IPS-15b (cell line): ENCODE results near the gene SIRT6.

Source experiments
- H3K27me3 ChIP-seq: one replicate; pipeline ENCODE4 v1.6.1; 2013; ENCODE audit warnings: low read length; ENCODE audit not compliant: control insufficient read depth, insufficient read depth
- H3K36me3 ChIP-seq: one replicate; pipeline ENCODE4 v1.6.1; 2013; ENCODE audit warnings: low read length; ENCODE audit not compliant: control insufficient read depth, insufficient read depth
- H3K4me1 ChIP-seq: one replicate; pipeline ENCODE4 v1.6.1; 2013; ENCODE audit warnings: mild to moderate bottlenecking, low read length; ENCODE audit not compliant: control insufficient read depth, insufficient read depth
- H3K4me3 ChIP-seq: one replicate; pipeline ENCODE4 v1.5.1; 2013; ENCODE audit warnings: low read depth, low read length
- H3K9ac ChIP-seq: one replicate; pipeline ENCODE4 v1.6.1; 2013; ENCODE audit warnings: low read depth, mild to moderate bottlenecking, low read length
- H3K9me3 ChIP-seq: one replicate; pipeline ENCODE4 v1.6.1; 2013; ENCODE audit warnings: mild to moderate bottlenecking, low read length; ENCODE audit not compliant: control insufficient read depth, insufficient read depth

The SIRT6 gene

DNA sequence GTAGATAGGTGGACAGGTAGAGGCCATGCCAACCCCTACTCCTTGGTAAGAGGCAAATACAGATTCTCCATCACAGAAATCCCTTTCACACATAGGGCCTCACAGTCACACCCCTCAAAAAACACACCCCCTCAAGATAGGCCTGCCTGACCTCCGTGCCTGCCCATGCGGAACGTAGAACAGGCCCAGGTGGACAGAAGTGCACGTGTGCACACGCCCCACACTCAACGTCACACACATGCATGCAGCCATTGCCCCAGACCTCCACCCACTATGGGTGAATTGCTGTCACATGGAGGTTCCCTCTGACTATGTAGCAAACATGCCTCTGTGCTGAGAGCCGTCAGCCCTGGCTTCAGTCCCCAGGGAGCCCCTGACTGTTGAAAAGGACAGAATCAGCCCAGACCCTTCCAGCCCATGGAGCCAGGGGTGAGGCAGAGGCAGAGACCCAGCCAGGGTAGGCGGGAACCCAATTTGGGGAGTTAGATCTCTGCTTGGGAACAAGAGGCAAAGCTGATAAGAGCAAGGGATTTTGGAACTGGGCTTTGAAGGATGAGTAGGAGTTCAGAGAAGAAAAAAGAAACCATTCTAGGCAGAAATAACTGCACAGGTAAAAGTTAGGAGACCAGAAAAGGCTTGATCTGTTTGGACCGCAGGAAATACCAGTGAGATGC lies 3.2 kb upstream of the SIRT6 start:
- no peak overlapping the region for H3K4me3 ChIP-seq
- H3K36me3 ChIP-seq, result no peaks in the 10 kb centered on the region
- H3K4me1 ChIP-seq, result no peaks in the 10 kb centered on the region
- peak overlapping the region; percentile 28 for H3K9ac ChIP-seq
- H3K27me3 ChIP-seq, result no peaks in the 10 kb centered on the region
- no peaks in the 10 kb centered on the region for H3K9me3 ChIP-seq

DNA sequence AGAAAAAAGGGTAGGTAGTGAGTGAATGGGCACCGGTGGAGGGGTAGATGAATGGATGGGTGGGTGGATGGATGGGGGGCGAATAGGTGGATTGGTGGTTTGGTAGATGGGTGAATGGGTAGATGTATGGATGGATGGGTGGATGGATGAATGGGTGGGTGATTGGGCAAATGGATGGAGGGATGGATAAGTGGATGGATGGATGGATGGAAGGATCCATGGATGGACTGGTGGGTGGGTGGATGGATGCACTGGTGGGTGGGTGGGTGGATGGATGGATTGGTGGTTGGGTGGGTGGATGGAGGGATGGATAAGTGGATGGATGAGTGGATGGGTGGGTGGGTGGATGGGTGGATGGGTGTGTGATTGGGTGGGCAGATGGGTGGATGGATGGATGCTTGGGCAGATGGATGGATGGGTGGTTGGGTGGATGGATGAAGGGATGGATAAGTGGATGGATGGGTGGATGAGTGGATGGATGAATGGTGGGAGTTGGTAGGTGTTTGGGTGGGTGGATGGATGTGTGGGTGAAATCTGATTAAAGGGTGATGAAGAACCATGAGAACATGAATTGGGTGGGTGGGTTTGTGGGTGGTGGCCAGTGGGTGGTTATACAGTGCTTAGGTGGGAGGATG lies 2.5 kb upstream of the SIRT6 start:
- Histone ChIP-seq H3K4me1 (no peaks in the 10 kb centered on the region), H3K36me3 (no peaks in the 10 kb centered on the region), H3K9ac (no peak overlapping the region), H3K4me3 (no peak overlapping the region), H3K27me3 (no peaks in the 10 kb centered on the region), H3K9me3 (no peaks in the 10 kb centered on the region)

DNA sequence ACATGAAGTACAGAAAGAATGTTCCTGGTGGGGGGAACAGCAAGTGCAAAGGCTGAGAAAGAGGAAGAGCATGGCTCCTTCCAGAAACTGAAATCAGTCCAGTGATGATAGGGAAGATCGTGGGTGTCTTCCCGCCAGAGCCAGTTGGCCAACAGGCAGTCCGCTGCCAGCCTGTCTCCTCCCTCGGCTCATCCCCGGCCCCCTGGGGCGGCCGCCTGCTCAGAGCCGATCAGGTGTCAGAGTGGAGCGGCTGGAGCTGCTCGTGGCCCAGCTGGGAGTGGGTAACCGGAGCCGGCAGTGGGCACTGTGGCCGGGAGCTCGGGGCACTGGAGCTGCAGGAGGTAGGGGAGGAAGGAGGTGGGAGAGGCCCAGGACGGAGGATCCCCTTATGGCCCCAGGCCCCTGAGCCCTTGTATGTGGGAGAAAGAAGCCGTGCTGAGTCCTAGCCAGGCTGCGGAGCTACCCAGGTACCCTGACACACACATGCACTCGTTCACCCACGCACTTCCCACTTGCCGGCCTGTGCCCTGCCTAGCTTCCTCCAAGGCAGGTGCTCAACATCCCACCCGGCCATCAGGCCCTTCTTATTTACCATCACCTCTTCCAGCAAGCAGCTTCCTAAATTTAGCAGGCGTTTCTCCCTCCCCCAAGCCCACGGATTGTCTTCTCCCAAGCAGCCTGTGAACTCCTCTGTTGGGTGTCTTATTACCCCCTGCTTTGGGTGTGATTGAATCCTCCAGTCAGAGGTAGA lies 1.8 kb upstream of the SIRT6 start:
- peak overlapping the region; percentile 18 for H3K4me3 ChIP-seq
- H3K4me1 ChIP-seq, result no peaks in the 10 kb centered on the region
- no peaks in the 10 kb centered on the region for H3K9me3 ChIP-seq
- H3K9ac ChIP-seq, result no peak overlapping the region
- no peaks in the 10 kb centered on the region for H3K27me3 ChIP-seq
- H3K36me3 ChIP-seq, result no peaks in the 10 kb centered on the region

DNA sequence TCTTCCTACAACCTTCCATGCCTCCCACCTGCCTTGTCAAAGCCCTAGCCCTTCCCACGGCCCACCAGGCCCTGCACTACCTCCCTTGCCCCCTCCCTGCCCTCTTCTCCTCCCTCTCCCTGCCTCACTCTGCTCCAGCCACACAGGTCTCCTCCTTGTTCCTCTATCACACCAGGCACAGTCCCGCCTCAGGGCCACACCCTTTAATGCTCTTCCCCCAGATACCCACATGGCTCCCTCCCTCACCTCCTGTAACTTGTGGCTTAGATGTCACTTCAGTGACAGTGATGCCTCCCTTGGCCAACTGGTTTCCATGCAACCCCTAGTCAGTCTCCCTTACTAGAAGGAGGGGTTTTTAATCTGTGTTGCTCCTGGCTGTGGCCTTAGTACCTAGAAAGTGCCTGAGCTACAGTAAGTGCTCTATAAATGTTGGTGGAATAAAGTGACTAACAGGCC lies 1.3 kb downstream of the SIRT6 start:
- H3K4me3 ChIP-seq, result no peak overlapping the region
- no peak overlapping the region for H3K9ac ChIP-seq
- no peaks in the 10 kb centered on the region for H3K4me1 ChIP-seq

DNA sequence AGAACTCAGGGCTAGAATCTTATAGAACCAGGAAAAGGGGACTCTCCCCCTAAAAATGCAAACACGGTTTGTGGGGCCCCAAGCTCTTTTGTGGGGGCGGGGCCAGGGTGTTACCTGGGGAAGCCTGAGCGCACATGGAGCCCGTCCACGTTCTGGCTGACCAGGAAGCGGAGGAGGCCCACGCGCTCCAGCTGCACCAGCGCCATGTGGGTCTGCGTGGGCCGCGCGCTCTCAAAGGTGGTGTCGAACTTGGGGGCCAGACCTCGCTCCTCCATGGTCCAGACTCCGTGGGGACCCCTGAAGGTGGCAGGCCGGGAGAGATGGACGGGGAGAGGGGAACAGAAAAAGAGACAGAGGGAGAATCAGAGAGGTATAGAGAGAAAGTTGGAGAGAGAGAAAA lies 3.4 kb downstream of the SIRT6 start:
- Histone ChIP-seq H3K4me3 (no peak overlapping the region), H3K9me3 (no peaks in the 10 kb centered on the region), H3K4me1 (no peaks in the 10 kb centered on the region), H3K27me3 (no peaks in the 10 kb centered on the region), H3K36me3 (peaks cover 2% of the 10 kb centered on the region), H3K9ac (no peak overlapping the region)

More for the DNA sequence above, 1.3 kb downstream of the SIRT6 start:
- no peaks in the 10 kb centered on the region for H3K36me3 ChIP-seq
- H3K9me3 ChIP-seq, result no peaks in the 10 kb centered on the region
- no peaks in the 10 kb centered on the region for H3K27me3 ChIP-seq

DNA sequence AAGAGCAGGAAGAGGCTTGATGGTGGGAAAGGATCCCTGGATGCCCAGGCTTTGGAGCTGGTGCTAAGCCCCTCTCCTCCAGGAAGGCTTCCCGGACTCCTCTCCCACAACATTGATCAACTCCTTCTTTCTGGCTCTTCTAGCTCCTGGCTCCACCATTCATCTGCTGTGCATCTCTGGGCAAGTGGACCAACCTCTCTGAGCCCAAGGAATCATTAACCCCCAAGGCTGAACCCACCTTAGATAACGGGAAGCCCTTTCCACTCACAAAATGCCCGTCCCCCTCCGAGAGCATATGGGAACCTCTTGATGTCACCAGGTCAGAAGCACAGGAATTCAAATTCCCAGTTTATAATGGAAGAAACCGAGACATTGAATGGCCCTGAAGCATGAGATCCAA lies 5.2 kb downstream of the SIRT6 start:
- Histone ChIP-seq H3K9me3 (no peaks in the 10 kb centered on the region), H3K9ac (no peak overlapping the region), H3K4me1 (no peaks in the 10 kb centered on the region), H3K4me3 (no peak overlapping the region), H3K36me3 (peaks cover 2% of the 10 kb centered on the region), H3K27me3 (peaks cover 8% of the 10 kb centered on the region)

DNA sequence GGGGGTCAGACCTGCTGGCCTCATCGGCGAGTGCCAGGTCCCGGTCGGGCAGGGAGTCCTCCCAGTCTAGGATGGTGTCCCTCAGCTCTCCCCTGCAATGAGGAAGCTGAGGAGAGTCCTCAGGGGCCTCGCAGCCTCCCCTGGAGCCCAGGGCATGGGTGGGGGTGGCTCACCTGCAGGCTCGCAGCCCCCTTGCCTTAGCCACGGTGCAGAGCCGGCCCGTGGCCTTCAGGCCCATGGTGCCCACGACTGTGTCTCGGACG lies 6.8 kb downstream of the SIRT6 start:
- Histone ChIP-seq H3K36me3 (peaks cover 2% of the 10 kb centered on the region), H3K9ac (no peak overlapping the region), H3K4me3 (no peak overlapping the region), H3K27me3 (peaks cover 10% of the 10 kb centered on the region), H3K9me3 (no peaks in the 10 kb centered on the region), H3K4me1 (no peaks in the 10 kb centered on the region)

DNA sequence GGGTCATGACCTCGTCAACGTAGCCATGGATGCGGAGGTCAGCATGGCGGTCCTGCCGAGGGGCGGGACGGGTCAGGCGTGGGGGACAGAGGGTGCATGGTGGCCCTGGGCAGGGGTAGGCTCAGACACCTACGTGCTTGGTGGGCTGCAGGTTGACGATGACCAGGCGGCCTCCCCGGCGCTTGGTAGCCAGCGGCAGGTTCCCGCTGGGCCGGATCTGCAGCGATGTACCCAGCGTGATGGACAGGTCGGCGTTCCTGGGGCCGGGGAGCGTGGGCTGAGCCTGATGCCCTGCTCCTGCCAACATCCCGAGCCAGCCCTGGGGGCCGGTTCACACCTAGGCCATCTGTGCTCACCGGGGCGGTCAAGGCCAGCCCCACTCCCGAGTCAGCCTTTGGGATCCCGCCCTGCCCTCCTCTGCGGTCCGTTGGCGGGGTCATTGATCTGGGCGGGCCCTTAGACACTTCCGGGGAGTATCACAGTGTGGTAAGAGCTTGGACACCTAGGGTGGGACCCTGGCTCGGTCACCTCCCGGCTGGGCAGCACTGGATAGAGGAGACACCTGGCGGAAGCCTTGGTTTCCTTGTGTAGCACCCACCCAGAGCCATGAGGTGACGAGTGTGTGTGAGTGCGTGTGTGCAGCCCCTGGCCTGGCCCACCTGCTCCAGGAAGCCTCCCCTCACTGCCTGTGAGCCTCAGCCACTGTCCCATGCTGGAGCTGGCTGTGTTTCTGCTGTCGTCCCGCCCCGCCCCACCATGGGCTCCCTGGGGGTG lies 7.3 kb downstream of the SIRT6 start:
- H3K36me3 ChIP-seq, result peaks cover 2% of the 10 kb centered on the region
- no peaks in the 10 kb centered on the region for H3K9me3 ChIP-seq
- H3K4me3 ChIP-seq, result no peak overlapping the region
- no peaks in the 10 kb centered on the region for H3K4me1 ChIP-seq
- peaks cover 10% of the 10 kb centered on the region for H3K27me3 ChIP-seq
- no peak overlapping the region for H3K9ac ChIP-seq

DNA sequence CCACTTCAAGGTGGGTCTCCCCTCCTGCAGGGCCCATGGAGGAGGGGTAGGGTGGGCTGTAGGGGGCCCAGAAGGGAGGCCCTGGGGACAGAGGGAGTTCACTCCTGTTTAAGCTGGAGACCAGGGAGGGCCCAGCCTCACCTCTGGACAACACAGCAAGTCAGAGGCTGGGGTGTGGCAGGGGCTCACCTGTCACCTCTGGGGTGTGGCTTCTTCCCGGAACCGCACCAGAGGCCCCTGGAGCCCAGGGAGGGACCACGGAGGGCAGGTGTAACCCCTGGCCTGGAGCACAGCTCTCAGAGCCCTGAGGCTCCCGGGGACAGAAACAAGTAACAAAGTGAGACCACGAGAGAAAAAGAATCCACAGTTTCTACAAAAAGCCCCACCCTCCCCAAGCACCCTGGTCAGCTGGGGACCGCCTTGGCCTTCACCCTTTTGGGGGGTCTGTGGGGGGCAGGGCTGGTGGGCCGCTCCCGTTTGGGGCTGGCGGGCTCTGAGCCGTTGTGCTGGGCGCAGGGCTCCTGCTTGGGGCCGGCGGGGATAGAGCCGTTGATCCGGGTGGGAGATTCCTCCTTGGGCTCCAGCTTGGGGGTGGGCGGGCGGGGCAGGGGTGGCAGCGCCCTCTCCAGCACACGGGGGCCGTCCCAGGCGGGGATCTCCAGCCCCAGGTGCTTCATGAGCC lies 8.0 kb downstream of the SIRT6 start:
- no peak overlapping the region for H3K4me3 ChIP-seq
- peaks cover 2% of the 10 kb centered on the region for H3K36me3 ChIP-seq
- H3K4me1 ChIP-seq, result no peaks in the 10 kb centered on the region
- H3K9ac ChIP-seq, result no peak overlapping the region
- peaks cover 10% of the 10 kb centered on the region for H3K27me3 ChIP-seq
- no peaks in the 10 kb centered on the region for H3K9me3 ChIP-seq

DNA sequence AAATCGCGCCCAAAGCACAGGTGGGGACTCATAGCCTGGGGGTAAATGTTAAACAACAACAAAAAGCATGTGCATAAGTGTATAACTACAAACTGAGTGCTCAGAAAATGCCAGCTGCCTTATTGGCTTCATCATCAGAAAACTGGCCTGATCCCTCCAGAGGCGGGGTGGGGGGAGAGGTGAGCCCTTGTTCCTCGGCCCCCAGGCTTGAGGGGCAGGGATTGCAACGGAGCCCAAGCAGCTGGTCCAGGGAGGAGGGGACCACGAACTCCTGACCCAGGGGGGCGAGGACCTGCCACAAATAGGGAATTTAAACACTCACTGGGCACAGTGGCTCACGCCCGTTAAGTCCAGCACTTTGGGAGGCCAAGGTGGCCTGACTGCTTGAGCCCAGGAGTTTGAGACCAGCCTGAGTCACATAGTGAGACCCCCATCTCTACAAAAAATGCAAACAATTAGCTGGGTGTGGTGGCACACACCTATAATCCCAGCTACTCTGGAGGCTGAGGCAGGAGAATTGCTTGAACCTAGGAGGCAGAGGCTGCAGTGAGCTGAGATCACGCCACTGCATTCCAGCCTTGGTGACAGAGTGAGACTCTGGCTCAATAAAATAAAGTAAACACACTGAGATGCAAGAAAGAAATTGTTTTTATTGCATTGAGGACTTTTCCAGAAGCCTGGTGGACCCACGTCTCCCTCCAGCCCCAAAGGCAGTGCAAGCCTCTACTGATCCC lies 8.7 kb downstream of the SIRT6 start:
- H3K9me3 ChIP-seq, result no peaks in the 10 kb centered on the region
- H3K27me3 ChIP-seq, result peaks cover 10% of the 10 kb centered on the region
- peak overlapping the region; percentile 41 for H3K4me3 ChIP-seq
- no peak overlapping the region for H3K9ac ChIP-seq
- no peaks in the 10 kb centered on the region for H3K4me1 ChIP-seq
- H3K36me3 ChIP-seq, result peaks cover 2% of the 10 kb centered on the region
